HFF-Myc (cell line): ENCODE results near the gene HMGCS2.

Source experiments
- DNase-seq: peaks from one replicate; pipeline ENCODE4 v3.0.0-alpha.2; 2011; ENCODE audit warnings: low read depth; ENCODE audit errors: extremely low read depth
- H3K4me3 ChIP-seq: replicated peaks from 2 replicates; pipeline ENCODE4 v1.5.1; 2011; ENCODE audit warnings: low read depth, mild to moderate bottlenecking, control low read depth, low read length
- TF ChIP-seq, protein P1 (sequence below): IDR thresholded peaks from 2 replicates; pipeline ENCODE4 v1.5.1; 2012; ENCODE audit warnings: mild to moderate bottlenecking, low read depth, low read length, control low read depth; ENCODE audit errors: missing control alignments

Gene HMGCS2

GRCh38 chr1:119718409-119718808, 50.3 kb downstream of the HMGCS2 start:
- no peak for DNase-seq
- TF ChIP-seq, protein P1, sequence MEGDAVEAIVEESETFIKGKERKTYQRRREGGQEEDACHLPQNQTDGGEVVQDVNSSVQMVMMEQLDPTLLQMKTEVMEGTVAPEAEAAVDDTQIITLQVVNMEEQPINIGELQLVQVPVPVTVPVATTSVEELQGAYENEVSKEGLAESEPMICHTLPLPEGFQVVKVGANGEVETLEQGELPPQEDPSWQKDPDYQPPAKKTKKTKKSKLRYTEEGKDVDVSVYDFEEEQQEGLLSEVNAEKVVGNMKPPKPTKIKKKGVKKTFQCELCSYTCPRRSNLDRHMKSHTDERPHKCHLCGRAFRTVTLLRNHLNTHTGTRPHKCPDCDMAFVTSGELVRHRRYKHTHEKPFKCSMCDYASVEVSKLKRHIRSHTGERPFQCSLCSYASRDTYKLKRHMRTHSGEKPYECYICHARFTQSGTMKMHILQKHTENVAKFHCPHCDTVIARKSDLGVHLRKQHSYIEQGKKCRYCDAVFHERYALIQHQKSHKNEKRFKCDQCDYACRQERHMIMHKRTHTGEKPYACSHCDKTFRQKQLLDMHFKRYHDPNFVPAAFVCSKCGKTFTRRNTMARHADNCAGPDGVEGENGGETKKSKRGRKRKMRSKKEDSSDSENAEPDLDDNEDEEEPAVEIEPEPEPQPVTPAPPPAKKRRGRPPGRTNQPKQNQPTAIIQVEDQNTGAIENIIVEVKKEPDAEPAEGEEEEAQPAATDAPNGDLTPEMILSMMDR = no peak

DNA sequence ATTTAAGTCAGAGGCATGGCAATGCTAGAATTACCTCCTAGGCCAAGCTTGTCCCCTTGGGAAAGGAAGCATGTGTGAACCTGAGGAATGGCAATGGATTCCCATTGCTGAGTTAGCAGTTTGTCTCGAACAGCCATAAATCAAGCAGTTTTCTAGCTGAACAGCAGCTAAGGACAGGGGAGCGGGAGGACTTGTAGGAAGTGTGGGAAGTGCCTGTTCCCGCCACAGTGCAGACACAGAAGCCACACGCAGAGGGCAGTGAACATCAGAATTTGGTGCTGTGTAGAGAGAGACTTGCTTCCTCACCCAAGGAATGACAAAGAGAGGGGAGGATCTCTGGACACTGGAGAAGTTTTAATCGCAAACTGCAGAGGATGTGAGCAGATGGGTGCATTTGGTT, 53.2 kb downstream of the HMGCS2 start:
- DNase-seq = no peak
- TF ChIP-seq, protein P1 = no peak
- no peak overlapping the region for H3K4me3 ChIP-seq

More at GRCh38 chr1:119718409-119718808, 50.3 kb downstream of the HMGCS2 start:
- H3K4me3 ChIP-seq = no peak overlapping the region

GRCh38 chr1:119714583-119714982, 54.1 kb downstream of the HMGCS2 start:
- no peak for DNase-seq
- TF ChIP-seq, protein P1 = no peak
- peak overlapping the region; percentile 95 for H3K4me3 ChIP-seq

- TF ChIP-seq, protein P1 = no peak
- peak overlapping the region; percentile 95 for H3K4me3 ChIP-seq
- no peak for DNase-seq
These were observed 54.8 kb downstream of the HMGCS2 start for GRCh38 chr1:119713749-119714456.

GRCh38 chr1:119713039-119713748, 55.5 kb downstream of the HMGCS2 start:
- peak overlapping the region; percentile 95 for H3K4me3 ChIP-seq
- TF ChIP-seq, protein P1 = no peak
- no peak for DNase-seq

DNA sequence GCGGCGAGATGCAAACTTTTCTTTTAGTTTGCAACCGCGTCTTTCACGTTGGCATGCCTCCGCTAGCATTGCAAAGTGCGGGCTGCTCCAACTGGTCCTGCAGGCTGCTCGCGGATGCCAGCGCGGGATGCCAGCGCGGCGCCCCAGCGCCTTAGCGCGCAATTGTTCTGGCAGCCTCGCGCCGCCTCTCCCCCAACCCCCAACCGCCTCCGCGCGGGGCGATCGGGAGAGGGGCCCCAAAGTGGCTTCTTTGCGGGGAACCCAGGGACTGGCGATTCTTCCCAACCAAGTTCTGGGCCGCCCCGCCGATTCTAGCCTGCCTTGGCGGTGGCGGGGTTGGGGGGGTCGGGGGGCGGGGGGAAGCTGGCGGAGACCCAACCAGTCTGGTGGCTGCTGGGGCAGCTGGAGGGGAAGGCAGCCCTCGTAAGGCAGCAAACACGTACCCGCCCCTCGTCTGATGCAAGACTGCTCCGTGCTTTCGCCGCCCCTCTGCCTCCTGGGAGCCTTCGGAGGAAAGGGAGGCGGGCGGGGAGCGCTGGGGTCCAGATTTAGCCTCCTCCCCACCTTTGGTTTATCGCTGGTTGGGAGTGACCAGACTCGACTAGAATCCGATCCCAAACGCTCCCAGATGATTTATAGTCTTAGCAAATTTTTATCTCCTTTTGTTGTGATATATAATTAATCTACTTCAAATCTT, 56.2 kb downstream of the HMGCS2 start:
- peak overlapping the region; percentile 95 for H3K4me3 ChIP-seq
- peak; percentile 49 for DNase-seq
- TF ChIP-seq, protein P1 = no peak
